ENCODE results near the gene TMEM141.
"Not testable (repeated sequence)": the region's sequence is repeated elsewhere in the genome, so short reads cannot be mapped to it uniquely, and the experiment has no call there.

The TMEM141 gene

DNA sequence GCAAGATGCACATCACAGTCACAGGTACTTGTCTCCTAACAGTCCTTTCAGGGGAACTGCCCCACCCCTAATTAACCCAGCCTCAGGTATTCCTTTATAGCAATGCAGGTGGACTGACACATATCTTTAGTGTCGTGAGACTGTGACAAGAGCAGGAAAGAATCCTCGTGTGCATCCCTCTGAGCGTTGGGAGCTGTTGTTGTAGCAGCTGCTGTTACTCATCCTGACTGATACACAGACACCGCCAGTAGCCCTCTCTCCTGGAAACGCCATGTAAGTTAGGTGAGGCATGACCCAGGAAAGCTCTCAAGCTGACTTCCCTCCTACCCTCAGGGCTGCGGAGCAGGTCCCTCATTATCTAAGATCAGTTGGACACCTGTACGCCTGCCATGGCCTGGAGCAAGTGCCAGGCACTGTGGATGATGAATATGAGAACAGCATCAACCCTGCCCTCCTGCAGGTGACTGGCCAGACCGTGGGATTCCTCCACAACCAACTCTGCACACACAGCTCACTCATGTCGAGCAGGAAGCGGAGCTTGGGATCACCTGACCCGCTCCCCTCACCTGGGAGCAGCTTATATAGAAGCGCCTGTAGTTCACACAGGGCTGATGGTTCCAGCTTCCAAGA, 16.6 kb upstream of the TMEM141 start:
- DNase-seq = no peak

DNA sequence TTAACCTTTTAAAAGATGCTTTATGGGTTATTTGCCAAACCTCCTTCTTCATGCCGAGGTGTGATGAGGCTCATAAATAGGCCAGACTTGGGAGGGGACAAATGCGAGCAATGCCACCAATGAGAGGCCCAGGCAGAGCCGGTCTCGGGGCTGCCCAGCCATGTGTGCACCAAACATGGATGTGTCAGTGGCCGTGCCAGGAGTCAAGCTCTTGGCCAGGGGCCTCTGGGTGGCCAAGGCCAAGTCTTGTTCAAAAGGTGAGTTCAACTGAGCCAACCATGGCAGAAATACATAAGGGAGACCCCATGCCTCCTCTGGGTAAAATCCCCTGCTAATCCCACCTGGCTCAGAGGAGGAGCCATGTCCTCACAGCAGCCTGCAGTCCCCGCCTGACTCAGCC, 16.0 kb upstream of the TMEM141 start:
- DNase-seq = no peak

DNA sequence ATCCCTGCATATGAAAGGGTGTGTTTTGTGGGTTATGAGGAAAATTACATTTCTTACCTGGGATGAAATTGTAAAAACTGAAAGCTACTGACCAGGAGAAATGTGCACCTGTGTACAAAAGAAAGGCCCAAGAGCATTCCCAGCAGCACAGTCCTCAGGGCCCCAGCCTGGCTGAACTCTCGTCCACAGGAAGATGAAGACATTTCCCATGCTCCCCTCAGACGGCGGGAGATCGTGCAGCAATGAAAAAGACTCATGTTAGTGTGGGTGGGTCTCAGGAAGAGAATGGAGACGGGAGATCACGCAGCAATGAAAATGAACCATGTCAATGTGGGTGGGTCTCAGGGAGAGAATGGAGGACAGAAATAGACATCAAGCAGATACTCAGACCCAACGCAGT, 14.2 kb upstream of the TMEM141 start:
- no peak for DNase-seq

DNA sequence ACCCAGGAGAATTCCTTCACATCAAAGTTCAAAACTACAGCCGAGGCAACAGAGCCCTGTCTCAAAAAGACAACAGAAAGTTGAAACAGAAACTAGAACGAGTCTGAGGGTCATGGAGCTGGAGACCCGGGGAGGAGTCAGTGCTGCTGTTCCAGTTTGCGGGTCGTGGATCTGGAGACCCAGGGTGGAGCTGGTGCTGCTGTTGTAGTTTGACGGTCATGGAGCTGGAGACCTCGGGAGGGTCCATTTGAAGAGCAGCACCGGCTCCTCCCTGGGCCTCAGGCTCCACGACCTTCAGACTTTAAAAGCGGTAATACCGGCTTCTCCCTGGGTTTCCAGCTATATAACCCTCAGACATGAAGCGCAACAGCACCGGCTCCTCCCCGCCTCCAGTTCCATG, 13.8 kb upstream of the TMEM141 start:
- no peak for DNase-seq

DNA sequence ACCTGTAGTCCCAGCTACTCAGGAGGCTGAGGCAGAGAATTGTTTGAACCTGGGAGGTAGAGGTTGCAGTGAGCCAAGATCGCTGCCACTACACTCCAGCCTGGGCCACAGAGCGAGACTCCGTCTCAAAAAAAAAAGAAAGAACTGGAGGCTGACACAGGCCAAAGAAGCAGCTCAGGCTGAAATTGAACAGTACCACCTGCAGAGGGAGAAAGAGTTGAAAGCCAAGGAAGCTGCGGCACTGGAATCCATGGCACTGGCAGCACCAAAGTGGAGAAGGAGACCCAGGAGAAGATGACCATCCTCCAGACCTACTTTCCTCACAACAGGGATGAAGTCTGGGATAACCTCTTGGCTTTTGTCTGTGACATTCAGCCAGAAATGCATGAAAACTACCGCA, 11.3 kb upstream of the TMEM141 start:
- DNase-seq = no peak

DNA sequence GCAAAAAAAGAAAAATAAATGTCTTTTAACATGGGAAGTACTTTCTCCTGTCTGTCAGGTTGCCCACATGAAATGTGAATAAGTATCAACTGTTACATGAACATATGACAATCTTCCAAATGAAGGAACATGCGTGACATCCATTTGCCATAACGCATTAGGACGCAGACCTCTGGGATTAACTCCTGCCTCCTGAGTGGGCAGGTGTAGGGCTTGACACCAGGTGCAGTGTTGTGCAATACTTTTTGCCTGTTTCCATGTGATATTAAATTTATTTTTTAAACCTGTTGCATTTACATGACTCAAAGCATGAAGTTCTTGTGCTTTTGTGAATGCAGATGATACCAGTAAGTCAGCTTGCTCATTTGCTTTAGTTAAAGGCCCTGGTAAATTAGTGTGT, 8.7 kb upstream of the TMEM141 start:
- DNase-seq = no peak

DNA sequence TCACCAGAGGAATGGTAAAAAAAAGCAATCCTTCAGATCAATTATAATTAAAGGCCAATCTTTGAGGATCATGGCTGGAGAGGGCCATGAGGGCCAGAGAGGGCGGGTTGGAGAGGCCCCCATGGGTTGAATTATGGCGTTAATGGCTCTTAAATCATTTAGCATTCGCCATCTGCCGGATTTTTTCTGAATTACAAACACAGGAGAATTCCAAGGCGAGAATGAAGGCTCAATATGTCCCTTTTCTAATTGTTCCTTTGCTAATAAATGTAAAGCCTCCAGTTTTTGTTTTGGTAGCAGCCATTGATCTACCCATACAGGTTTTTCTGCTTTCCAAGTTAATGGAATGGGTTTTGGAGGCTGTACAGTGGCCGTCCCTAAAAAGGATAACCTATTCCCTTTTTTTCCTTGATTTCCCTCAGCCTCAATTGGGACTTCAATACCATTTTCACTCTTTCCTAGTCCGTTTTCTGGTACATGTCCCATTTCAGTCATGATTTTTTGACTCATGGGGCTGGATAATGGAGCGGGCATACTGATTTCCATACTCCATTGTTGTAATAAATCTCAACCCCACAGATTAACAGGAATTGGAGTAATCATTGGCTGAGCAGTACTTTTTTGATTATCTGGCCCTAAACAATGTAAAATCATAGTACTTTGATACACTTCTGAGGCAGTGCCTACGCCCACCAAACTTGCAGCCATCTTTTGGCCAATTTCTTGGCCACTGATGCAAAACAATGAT, 6.7 kb upstream of the TMEM141 start:
- no peak for DNase-seq

DNA sequence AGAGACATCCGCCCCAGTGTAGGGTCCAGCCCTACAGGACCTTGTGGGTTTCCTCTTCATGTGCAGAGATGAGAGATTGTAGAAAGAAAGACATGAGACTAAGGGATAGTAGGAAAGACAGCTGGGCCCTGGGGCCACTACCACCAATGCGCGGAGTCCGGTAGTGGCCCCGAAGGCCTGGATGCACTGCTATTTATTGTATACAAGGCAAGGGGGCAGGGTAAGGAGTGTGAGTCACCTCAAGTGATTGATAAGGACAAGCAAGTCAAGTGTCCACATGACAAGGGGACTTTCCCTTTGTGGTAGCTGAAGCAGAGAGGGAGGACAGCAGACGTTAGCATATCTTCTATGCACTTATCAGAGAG, 6.2 kb upstream of the TMEM141 start:
- no peak for DNase-seq

DNA sequence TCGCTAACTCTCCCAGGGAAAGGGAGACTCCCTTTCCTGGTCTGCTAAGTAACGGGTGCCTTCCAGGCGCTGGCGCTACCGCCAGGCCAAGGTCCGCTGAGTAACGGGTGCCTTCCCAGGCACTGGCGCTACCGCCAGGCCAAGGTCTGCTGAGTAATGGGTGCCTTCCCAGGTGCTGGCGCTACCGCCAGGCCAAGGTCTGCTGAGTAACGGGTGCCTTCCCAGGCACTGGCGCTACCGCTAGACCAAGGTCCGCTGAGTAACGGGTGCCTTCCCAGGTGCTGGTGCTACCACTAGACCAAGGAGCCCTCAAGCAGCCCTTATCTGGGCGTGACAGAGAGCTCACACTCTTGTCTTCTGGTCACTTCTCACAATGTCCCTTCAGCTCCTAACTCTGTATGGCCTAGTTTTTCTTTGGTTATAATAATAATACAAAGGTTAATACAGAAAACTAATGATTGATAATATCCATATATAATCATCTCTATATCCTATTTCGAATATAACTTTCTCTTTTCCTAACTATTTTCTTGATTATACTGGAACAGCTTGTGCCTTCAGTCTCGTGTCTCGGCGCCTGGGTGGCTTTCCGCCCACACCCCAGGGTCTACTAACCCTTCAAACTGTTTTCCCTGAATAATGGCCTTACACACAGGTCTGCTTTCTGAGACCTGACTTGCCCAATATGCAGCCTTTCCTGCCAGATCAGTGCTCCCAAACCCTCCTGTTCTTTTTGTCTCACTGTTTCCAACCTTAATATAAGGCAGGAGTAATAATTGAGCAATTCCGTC, 5.4 kb upstream of the TMEM141 start:
- not testable (repeated sequence) for DNase-seq

DNA sequence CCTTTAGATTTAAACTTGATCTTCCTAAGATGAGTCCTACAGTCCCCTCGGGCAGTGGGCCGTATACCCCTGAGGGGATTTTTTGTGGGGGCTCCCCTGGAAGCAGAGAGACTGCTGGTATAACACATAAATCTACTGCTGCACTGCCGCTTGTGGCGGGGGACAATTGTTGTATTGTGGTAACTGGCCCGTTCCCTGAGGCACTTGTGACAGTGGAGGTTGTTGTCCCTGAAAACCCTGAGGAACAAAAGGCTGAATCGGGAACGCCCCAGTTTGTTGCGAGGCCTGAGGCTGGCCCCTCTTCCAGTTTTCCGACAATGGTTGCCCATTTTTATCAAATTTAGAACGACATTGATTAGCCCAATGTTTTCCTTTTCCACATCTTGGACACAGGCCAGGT, 4.7 kb upstream of the TMEM141 start:
- DNase-seq = no peak

DNA sequence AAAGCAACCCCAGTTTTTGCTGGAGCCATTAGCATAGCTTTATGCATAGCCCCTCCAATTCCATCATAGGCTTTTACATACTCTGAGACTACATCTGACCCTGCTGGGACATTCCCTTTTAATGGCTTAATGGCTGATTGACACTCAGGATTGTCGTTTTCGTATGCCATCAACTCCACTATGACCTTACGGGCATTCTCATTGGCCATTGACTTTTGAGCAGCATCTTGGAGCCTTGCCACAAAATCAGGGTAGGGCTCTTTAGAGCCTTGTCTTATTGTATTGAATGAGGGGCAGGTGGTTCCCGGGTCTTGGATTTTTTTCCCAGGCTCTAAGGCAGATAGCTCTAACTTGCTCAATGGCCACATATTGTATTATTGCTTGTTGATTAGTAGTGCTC, 4.2 kb upstream of the TMEM141 start:
- not testable (repeated sequence) for DNase-seq

DNA sequence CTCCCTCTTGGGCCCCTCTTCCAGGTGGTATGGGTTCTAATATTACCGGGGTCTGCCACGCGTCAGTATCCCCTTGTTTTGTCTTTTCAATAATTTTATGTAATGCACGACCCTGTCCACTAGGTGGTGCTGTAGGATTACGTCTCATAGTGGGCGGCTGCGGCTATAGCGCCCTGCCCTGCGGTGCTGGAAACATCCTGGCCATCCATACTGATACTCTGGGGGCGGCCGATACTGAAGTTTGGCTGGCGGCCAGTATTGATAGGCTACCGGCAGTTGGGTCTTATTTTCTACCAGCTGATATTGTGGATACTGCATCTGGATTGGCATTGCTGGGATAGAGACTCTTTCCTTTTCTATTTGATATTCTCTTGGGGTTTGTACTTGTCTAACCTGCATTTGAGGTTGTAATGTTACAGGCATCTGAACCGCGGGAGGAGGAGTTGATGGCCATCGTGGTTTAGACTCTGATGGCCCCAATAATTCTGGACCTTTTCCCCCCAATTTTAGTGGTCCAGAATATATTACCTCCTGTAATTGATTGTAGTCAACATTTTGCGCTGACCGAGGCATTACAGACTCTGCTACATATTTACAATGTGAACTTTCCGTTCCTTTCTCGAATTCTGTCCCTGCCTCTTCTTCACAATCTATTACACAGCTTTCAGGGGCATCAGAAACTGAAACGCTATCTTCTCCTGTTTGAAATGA, 3.3 kb upstream of the TMEM141 start:
- DNase-seq = peak; percentile 30 to 53 (median 44)

DNA sequence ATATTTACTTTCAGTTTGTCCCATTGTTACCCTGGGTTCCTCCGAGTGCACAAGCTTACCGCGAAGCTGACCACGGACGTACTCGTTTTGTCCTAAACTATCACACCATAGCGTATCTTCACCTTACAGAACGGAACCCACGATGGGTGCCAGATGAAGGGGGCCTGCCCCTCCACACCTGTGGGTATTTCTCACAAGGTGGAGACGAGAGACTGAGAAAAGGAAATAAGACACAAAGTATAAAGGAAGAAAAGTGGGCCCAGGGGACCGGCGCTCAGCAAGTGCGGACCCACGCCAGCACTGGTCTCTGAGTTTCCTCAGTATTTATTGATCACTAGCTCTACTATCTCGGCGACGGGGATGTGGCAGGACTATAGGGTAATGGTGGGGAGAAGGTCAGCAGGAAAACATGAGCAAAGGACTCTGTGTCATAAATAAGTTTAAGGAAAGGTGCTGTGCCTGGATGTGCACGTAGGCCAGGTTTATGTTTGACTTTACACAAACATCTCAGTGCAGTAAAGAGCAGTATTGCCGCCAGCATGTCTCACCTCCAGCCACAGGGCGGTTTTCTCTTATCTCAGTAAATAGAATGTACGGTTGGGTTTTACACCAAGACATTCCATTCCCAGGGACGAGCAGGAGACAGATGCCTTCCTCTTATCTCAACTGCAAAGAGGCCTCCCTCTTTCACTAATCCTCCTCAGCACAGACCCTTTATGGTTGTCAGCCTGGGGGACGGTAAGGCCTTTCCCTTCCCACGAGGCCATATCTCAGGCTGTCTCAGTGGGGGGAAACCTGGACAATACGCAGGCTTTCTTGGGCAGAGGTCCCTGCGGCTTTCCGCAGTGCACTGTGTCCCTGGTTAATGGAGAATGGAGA, 2.3 kb upstream of the TMEM141 start:
- DNase-seq = not testable (repeated sequence)

DNA sequence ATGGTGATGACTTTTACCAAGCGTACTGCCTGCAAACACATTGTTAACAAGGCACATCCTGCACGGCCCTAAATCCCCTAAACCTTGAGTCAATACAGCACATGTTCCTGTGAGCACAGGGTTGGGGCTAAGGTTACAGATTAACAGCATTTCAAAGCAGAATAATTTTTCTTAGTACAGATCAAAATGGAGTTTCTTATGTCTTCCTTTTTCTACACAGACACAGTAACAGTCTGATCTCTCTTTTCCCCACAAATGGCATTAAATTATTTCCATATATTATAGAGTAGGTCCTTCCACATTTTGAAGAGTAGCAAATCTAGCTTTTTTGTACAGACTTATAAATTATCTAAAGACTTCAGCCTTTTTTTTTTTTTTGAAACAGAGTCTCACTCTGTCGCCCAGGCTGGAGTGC, 1.6 kb upstream of the TMEM141 start:
- no peak for DNase-seq

DNA sequence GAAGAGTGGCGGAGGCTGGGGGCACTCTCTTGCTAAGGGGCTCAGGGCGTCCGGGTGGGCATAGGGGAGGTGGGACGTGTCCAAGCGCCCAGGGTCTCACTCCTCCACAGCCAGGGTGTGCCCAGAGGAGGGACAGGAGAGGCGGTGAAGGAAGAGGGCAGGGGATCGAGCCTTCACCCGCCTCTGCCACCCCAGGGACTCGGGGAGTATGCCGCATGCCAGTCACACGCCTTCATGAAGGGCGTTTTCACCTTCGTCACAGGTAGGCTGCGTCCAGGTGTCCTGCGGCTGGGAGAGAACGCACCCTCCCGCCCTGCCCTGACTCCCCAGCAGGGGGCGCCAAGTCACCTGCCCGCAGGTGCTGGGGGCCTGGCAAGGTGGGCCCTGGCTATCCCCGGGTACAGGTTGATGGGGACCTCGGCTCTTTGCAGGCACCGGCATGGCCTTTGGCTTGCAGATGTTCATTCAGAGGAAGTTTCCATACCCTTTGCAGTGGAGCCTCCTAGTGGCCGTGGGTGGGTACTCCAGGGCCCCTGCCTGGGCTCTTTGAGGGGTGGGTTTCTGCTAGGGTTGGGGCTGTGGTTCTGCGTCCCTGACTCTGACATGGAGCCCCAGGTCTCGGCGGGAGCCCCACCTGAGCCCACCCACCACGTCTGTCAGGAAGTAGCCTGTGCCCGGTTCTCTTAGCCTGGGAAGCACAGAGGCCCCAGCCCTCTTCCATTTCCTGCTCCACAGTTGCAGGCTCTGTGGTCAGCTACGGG, 552 bp downstream of the TMEM141 start:
- DNase-seq = peak; percentile 48 to 56 (median 52)

DNA sequence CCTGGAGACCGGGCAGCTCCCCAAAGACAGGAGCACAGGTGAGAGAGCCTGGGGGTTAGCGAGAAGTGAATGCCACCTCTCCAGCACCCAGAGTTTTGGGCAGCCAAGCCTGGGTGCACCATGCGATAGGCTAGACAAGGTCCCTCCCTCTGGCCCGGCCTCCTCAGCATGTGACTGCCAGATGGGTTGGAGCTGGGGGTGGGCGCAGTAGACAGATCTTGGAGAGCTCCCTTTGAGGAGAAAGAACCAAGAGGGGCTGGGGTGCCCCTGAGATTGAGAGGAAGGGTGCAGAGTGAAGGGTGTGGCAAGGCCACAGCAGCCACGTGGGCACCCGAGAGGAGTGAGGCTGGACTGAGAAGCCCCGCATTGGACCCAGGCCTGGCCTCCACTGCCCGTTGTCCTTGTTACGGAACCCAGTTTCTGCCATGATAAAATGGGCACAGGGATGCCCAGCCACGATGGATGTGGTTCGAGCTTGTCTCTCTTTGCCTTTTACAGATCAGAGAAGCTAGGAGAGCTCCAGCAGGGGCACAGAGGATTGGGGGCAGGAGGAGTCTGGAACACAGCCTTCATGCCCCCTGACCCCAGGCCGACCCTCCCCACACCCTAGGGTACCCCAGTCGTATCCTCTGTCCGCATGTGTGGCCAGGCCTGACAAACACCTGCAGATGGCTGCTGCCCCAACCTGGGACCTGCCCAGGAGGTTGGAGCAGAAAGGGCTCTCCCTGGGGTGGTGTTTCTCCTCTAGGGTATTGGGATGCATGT, 1.4 kb downstream of the TMEM141 start:
- no peak for DNase-seq

DNA sequence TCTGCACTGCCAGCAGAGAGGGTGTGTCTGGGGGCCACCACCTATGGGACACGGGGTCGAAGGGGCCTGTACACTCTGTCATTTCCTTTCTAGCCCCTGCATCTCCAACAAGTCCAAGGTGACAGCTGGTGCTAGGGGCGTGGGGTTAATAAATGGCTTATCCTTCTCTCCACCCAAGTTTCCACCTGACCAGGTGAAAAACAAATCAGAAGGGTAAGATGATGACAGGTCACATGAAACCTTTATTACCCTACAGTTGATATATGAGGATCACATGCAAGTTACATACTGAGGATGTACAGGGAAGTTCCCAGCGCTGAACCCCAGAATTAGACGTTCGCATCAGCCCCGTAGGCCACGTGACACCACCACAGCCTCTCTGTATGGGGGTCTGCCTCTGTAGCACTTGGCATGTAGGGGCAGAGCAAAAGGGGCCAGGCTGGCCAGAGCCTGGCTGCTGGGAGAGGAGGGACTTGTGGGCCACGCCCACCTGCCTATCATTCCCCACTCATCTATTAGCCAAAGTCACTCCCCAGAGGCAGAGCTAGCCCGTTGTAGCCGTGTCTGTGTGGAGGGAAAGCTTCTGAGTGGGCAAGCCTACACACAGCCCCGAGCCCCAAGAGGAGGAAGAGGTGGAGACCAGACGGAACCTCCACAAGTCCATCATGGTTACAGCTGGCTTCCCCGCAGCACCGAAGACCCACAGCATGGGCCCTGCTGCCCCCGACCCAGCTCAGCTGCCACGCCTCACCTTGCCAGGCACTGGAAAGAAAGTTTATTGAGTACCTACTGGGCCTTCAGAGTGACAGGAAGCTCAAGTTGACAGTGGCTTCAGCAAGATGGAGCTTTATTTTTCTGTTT, 2.2 kb downstream of the TMEM141 start:
- DNase-seq = no peak

DNA sequence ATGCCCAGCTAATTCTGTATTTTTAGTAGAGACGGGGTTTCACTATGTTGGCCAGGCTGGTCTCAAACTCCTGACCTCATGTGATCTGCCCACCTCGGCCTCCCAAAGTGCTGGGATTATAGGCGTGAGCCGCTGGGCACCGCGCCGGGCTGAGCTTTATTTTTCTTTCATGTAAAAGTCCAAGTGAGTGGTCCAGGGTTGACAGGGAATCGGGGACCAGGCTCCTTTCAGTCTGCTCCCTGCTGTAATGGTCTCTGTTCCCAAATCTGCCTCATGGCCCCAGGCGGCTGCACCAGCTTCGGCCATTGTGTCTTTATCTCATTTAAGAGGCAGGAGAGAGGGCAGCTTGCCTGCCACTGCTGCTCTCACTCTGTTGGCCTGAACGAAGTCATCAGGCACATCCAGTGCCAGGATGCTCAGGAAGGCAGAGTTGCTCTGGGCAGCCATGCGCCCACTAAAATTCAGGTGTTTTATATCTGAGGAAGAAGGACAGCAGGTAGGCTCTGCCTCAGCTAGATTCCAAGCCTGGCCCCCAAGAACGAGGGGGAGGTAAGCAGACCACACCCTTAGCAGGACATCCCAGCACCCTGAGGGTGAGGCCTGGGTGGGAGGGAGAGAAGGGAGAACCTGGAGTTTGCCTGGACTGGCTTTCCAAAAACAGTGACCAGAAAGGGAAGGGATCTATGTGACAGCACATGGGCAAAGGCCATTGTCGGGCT, 3.3 kb downstream of the TMEM141 start:
- DNase-seq = no peak

DNA sequence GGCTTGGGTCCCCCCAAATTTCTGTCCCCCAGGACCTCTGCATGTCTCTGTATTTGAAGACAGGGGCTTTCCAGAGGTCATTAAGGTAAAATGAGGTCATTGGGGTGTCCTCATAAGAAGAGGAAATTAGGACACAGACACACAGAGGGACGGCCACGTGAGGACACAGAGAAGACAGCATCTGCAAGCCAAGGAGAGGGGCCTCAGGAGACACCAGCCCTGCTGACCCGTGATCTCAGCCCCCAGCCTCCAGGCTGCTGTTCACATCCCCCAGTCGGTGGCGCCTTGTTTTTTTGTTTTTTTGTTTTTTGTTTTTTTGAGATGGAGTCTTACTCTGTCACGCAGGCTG, 3.8 kb downstream of the TMEM141 start:
- DNase-seq = no peak
